Amygdala (tissue), 56 donors: ENCODE data around the gene CHPF2.

ENCODE experiments used
- DNase-seq, 56 donors: peaks; one replicate each; lab custom pipeline; 2025; lab: John Stamatoyannopoulos, UW

The CHPF2 gene

GRCh38 chr7:151256410-151257045 lies 24.2 kb downstream of the CHPF2 start:
- DNase-seq = no peak

GRCh38 chr7:151257990-151258389 lies 25.7 kb downstream of the CHPF2 start:
- DNase-seq = no peak

GRCh38 chr7:151260471-151260870 lies 28.2 kb downstream of the CHPF2 start:
- no peak for DNase-seq

GRCh38 chr7:151260883-151261282 lies 28.6 kb downstream of the CHPF2 start:
- no peak for DNase-seq

- no peak for DNase-seq
These were observed 29.2 kb downstream of the CHPF2 start for GRCh38 chr7:151261529-151261928.

GRCh38 chr7:151264615-151265014 lies 32.3 kb downstream of the CHPF2 start:
- no peak for DNase-seq

- DNase-seq = no peak
These were observed 33.2 kb downstream of the CHPF2 start for GRCh38 chr7:151265351-151265931.

GRCh38 chr7:151269511-151269910 lies 37.2 kb downstream of the CHPF2 start:
- DNase-seq = no peak

- DNase-seq = peak in 1 of 56 donors; percentile 11
These were observed 39.5 kb downstream of the CHPF2 start for GRCh38 chr7:151271699-151272355.

GRCh38 chr7:151272405-151272804 lies 40.1 kb downstream of the CHPF2 start:
- no peak for DNase-seq

GRCh38 chr7:151272877-151273276 lies 40.6 kb downstream of the CHPF2 start:
- no peak for DNase-seq

- no peak for DNase-seq
These were observed 41.5 kb downstream of the CHPF2 start for GRCh38 chr7:151273651-151274390.

GRCh38 chr7:151274396-151274795 lies 42.1 kb downstream of the CHPF2 start:
- no peak for DNase-seq

GRCh38 chr7:151274936-151275812 lies 42.9 kb downstream of the CHPF2 start:
- DNase-seq = no peak

GRCh38 chr7:151275813-151276577 lies 43.7 kb downstream of the CHPF2 start:
- DNase-seq = peak in 6 of 56 donors; percentile 6 to 60 (median 26)

- peak in 29 of 56 donors; percentile 17 to 71 (median 52) for DNase-seq
These were observed 44.6 kb downstream of the CHPF2 start for GRCh38 chr7:151276666-151277590.

GRCh38 chr7:151277631-151278030 lies 45.3 kb downstream of the CHPF2 start:
- no peak for DNase-seq

- DNase-seq = no peak
These were observed 46.7 kb downstream of the CHPF2 start for GRCh38 chr7:151278949-151279348.
